HepG2 (cell line): ENCODE data around the gene HCFC1. TPM values are rescaled to one million over a fixed set of nuclear protein-coding genes. Genes with fewer than 3 reads are reported as not detected.
A peak's percentile ranks its signal among the peaks of the same experiment; 100 is the strongest.

ENCODE experiments used
- ATAC-seq: fragments of 200-7000 bp; cut with Tn5 transposase; 3 replicates; pipeline ENCODE4 v1.9.1; 2020; ENCODE audit warnings: mild to moderate bottlenecking, moderate library complexity
- BruUV-seq: library from RNA; stranded (reverse); fragments of 400-500 nt; replicated peaks from 2 replicates; lab custom pipeline; 2021; lab: Mats Ljungman, UMichigan
- CTCF ChIA-PET: fragments of 300-600 bp; formaldehyde crosslinking; extraction: SDS; loops from one replicate; lab custom pipeline; 2021; ENCODE audit warnings: low total read pairs, inconsistent platforms, low intra/inter-chr PET ratio; lab: Yijun Ruan, JAX
- POLR2A ChIA-PET: fragments of 350-600 bp; sonication (Branson Sonifier 250); formaldehyde crosslinking; loops from one replicate; lab custom pipeline; 2020; ENCODE audit warnings: antibody characterized with exemption, inconsistent platforms; lab: Yijun Ruan, JAX
- DNase-seq: peaks from one replicate; pipeline ENCODE4 v3.0.0-alpha.2; 2015; ENCODE audit warnings: low spot score
- FAIRE-seq: peaks from 3 replicates; lab custom pipeline; 2011; peaks lifted over from hg19 to GRCh38; lab: Jason Lieb, UNC
- H2AFZ ChIP-seq: one replicate; pipeline ENCODE4 v1.6.1; 2011; ENCODE audit warnings: low read length, inconsistent platforms
- H3K27ac ChIP-seq: fragments of 300-600 bp; 3 replicates; pipeline ENCODE4 v1.8.0; 2011; ENCODE audit warnings: mixed run types, mild to moderate bottlenecking, mixed read lengths, low read length, inconsistent platforms; ENCODE audit not compliant: insufficient read depth; ENCODE audit errors: extremely low read length
- H3K27me3 ChIP-seq, 2 experiments: fragments of 200-600 bp in 1 of 2; 2 replicates in 1 of 2; 3 replicates in 1 of 2; pipeline versions ENCODE4 v1.6.0 to v1.8.0; 2011; ENCODE audit warnings: low read length in 2 of 2, mild to moderate bottlenecking in 2 of 2, moderate library complexity in 2 of 2, inconsistent platforms in 1 of 2; ENCODE audit not compliant: insufficient read depth in 2 of 2, control insufficient read depth in 1 of 2
- H3K36me3 ChIP-seq, 2 experiments: fragments of 200-600 bp in 1 of 2; replicated peaks in 1 of 2; 2 replicates in 1 of 2; 3 replicates in 1 of 2; pipeline versions ENCODE4 v1.5.1 to v1.8.0; 2011; ENCODE audit warnings: low read length in 2 of 2, inconsistent platforms in 1 of 2; ENCODE audit not compliant: insufficient read depth in 2 of 2, control insufficient read depth in 1 of 2
- H3K4me1 ChIP-seq: 2 replicates; pipeline ENCODE4 v1.5.1; 2012; ENCODE audit warnings: low read length, inconsistent platforms; ENCODE audit not compliant: insufficient read depth
- H3K4me2 ChIP-seq: 2 replicates; pipeline ENCODE4 v1.6.0; 2011; ENCODE audit warnings: low read depth, low read length, inconsistent platforms
- H3K4me3 ChIP-seq, 3 experiments: fragments of 200-600 bp in 1 of 3; sonication (generic), shearing (Covaris generic) in 1 of 3; replicated peaks in 1 of 3; 2 replicates each; pipeline ENCODE4 v1.5.1; 2011 to 2016; ENCODE audit warnings: low read length in 3 of 3, inconsistent platforms in 2 of 3, low read depth in 2 of 3, mild to moderate bottlenecking in 2 of 3, control low read depth in 1 of 3, mixed read lengths in 1 of 3; ENCODE audit not compliant: insufficient read depth in 1 of 3
- H3K79me2 ChIP-seq: one replicate; pipeline ENCODE4 v1.6.1; 2011; ENCODE audit warnings: low read length, inconsistent platforms; ENCODE audit not compliant: insufficient read depth
- H3K9ac ChIP-seq: 2 replicates; pipeline ENCODE4 v1.6.0; 2011; ENCODE audit warnings: mild to moderate bottlenecking, low read depth, low read length, inconsistent platforms; ENCODE audit not compliant: insufficient read depth
- H3K9me3 ChIP-seq: 2 replicates; pipeline ENCODE4 v1.5.1; 2012; ENCODE audit warnings: mild to moderate bottlenecking, low read length
- H4K20me1 ChIP-seq: 2 replicates; pipeline ENCODE4 v1.6.0; 2011; ENCODE audit warnings: inconsistent platforms, mild to moderate bottlenecking, low read length, moderate library complexity; ENCODE audit not compliant: insufficient read depth
- ARID2 ChIP-seq: sonication (generic); formaldehyde crosslinking; IDR thresholded peaks from 2 replicates; pipeline ENCODE4 v1.8.1; 2022; ENCODE audit warnings: mild to moderate bottlenecking, missing genetic modification reagents, borderline replicate concordance
- ARID4A ChIP-seq: sonication (generic); formaldehyde crosslinking; IDR thresholded peaks from 2 replicates; pipeline ENCODE4 v1.5.0; 2020; ENCODE audit warnings: mild to moderate bottlenecking, missing genetic modification reagents, borderline replicate concordance
- DRAP1 ChIP-seq: IDR thresholded peaks from 2 replicates; pipeline ENCODE4 v1.6.1; 2016; ENCODE audit warnings: missing genetic modification reagents, missing compliant biosample characterization
- FOXP1 ChIP-seq, 2 experiments: fragments of 450-650 bp in 1 of 2; IDR thresholded peaks; 2 replicates each; pipeline ENCODE4 v1.6.1; 2017 to 2018; ENCODE audit warnings: antibody characterized with exemption in 1 of 2
- NAIF1 ChIP-seq: sonication (generic); formaldehyde crosslinking; IDR thresholded peaks from 2 replicates; pipeline ENCODE4 v1.5.0; 2020; ENCODE audit warnings: mild to moderate bottlenecking, missing genetic modification reagents, borderline replicate concordance
- PBX2 ChIP-seq: IDR thresholded peaks from 2 replicates; pipeline ENCODE4 v1.6.1; 2016; ENCODE audit warnings: control low read depth
- RFX3 ChIP-seq: IDR thresholded peaks from 2 replicates; pipeline ENCODE4 v1.6.1; 2016; ENCODE audit warnings: missing biosample characterization, missing genetic modification reagents
- SMYD3 ChIP-seq: sonication (generic); formaldehyde crosslinking; IDR thresholded peaks from 2 replicates; pipeline ENCODE4 v1.8.1; 2023; ENCODE audit warnings: mild to moderate bottlenecking, missing genetic modification reagents
- TEAD3 ChIP-seq: optimal IDR thresholded peaks from 2 replicates; pipeline ENCODE3; 2016; ENCODE audit warnings: borderline replicate concordance
- ZBTB37 ChIP-seq: sonication (generic); formaldehyde crosslinking; IDR thresholded peaks from 2 replicates; pipeline ENCODE4 v1.4.0; 2020; ENCODE audit warnings: mild to moderate bottlenecking, missing genetic modification reagents
- ZNF749 ChIP-seq: sonication (generic); formaldehyde crosslinking; IDR thresholded peaks from 2 replicates; pipeline ENCODE4 v1.8.0; 2022; ENCODE audit warnings: mild to moderate bottlenecking, missing genetic modification reagents, moderate library complexity, borderline replicate concordance
- ZNF768 ChIP-seq: sonication (generic); formaldehyde crosslinking; IDR thresholded peaks from 2 replicates; pipeline ENCODE4 v1.4.0; 2020; ENCODE audit warnings: missing genetic modification reagents
- ZNF780A ChIP-seq: sonication (generic); formaldehyde crosslinking; IDR thresholded peaks from 2 replicates; pipeline ENCODE4 v1.8.0; 2022; ENCODE audit warnings: mild to moderate bottlenecking, missing genetic modification reagents, moderate library complexity
- WGBS: methylation state at CpG from one replicate; pipeline ENCODE4 v1.1.6; 2017; ENCODE audit warnings: low lambda C conversion rate; 5-methylcytosine and 5-hydroxymethylcytosine counted together
- in situ Hi-C: cut with HindIII; loops from 2 replicates; pipeline ENCODE4 v1.10.0; 2017; ENCODE audit warnings: low pct_unique_long_range_greater_than_20kb; ENCODE audit not compliant: extremely low pct_ligation_motif_present
- intact Hi-C: fragments of 100-400 bp; cut with micrococcal nuclease; formaldehyde crosslinking; loops from one replicate; pipeline ENCODE4 v1.10.0; 2022; ENCODE audit not compliant: unreplicated experiment
- polyA plus RNA-seq, 8 experiments: library from polyadenylated mRNA; depleted of rRNA in 3 of 8; stranded (reverse) in 7 of 8; unstranded in 1 of 8; fragments of >200 nt; fragmentation: Illumina TruSeq in 4 of 8; extraction: Trizol in 4 of 8; gene quantifications; 2 replicates each; pipeline versions ENCODE4 v1.2.1 to v1.2.3, GENCODE V29; 2011 to 2016; ENCODE audit warnings: low read depth in 4 of 8, missing spikeins in 1 of 8, mixed read lengths in 1 of 8; ENCODE audit not compliant: insufficient read depth in 1 of 8
- total RNA-seq, 5 experiments: library from RNA; depleted of rRNA; stranded (reverse); fragments of >200 nt; fragmentation: Illumina TruSeq; extraction: Trizol; gene quantifications; 2 replicates each; pipeline ENCODE4 v1.2.3, GENCODE V29; 2016; ENCODE audit warnings: low read depth in 1 of 5

HCFC1 gene
- total and polyA plus RNA-seq, 2 of the 13 experiments (the other 11 are each of a cell fraction or from before 2014, with no cell fraction given) = 5.8 to 17.8 TPM

DNA sequence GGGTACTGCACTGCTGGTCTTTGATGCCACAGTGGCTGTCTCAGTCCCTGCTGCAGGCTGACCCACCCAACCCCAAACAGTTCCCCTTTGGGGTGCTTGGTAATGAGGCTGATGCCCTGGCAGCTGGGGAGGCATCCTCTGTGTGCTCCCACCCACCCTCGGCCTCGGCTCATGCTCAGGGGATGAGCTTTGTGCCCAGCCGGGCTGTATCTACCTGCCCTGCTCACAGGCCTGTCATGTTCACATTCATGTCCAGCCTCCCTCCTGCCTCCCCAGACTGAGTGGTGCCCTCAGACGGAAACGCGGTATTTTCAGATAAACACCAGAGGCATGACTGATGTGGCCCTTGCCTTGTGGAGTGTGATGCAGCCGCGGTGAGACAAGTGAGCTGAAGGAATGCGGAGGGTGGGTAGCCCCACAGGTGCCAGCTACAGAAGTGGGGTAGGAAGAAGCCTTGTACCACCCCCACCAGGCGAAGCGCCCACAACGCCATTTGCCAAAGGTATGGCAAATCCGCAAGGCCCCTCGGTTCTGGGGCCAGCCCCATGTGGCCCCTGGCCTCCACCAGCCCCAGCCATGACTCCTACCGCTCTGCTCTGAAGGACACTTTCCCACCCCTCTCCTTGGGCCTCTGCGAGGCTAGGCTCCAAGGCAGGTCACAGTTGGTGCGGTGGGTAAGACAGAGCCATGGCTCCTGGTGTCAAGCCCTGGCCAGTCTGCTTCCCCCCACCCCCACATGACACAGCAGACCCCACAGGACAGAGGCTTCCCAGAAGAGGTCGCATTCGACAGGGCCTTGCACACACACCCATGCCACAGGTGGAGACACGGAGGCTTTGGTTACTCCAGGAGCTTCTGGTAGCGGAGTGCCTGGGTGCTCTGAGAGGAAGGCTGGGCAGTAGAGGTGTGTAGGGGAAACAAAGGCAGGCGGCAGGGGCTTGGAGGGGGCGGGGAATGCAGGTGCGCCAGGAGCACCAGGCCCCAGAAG, 25.4 kb downstream of the HCFC1 start (continued):
- TF ChIP-seq ZNF749 (CRISPR knock-in tag) (no peak), ARID4A (0 out of 2 replicates have a peak, but pooled peaks have one; percentile 1), ZBTB37 (CRISPR knock-in tag) (no peak), TEAD3 (CRISPR knock-in tag) (peak; percentile 35)

DNA sequence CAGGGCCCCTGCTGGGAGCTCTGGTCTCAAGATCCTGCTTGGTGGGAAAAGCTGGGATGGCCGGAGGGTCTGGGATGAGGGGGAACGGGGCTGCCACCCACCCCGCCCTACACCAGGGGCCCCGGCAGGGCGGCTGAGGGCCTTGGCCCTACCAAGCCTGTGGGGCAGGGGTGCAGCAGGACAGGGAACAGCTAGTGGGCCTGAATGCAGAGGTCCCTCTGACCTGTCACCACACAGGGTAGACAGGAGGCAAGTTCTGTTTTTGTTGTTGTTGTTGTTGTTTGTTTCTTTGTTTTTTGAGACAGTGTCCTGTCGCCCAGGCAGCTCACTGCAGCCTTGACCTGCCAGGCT, 26.8 kb downstream of the HCFC1 start:
- Histone ChIP-seq H2AFZ (no peak overlapping the region), H3K79me2 (no peaks in the 10 kb centered on the region), H3K9me3 (no peaks in the 10 kb centered on the region), H3K4me2 (no peak overlapping the region; the same call in 1 of the 2 replicates), H3K27ac (no peak overlapping the region)
- CTCF ChIA-PET = no interaction called here
- no CpG with 5 or more reads among the region's 6 CpGs for WGBS
- intact Hi-C loops = loop anchor here (10.0 kb wide), 1 partner anchor 180 kb away; the partner anchor contains the start of gene PLXNB3
- ATAC-seq = no peak
- TF ChIP-seq ARID2 (CRISPR knock-in tag) (no peak), RFX3 (CRISPR knock-in tag) (no peak), FOXP1 (IDR thresholded peaks at IDR 0.05) (no peak), FOXP1 (CRISPR knock-in tag; IDR thresholded peaks at IDR 0.05) (no peak), NAIF1 (no peak), PBX2 (no peak), ZNF780A (CRISPR knock-in tag) (no peak), ZNF768 (CRISPR knock-in tag) (no peak), SMYD3 (CRISPR knock-in tag) (no peak), DRAP1 (no peak), TEAD3 (CRISPR knock-in tag) (no peak)
- TF ChIP-seq, all 625 proteins: peak for 0
- POLR2A ChIA-PET = interaction anchor here (1.4 to 5.8 kb wide), 2 partner anchors 10 to 17 kb away, joined by 5 to 82 read pairs; partner anchors contain the start of gene NAA10
- Histone ChIP-seq H3K9ac (no peak overlapping the region), H4K20me1 (no peaks in the 10 kb centered on the region), H3K36me3 (no peaks in the 10 kb centered on the region), H3K4me1 (peaks cover 59% of the 10 kb centered on the region), H3K4me3 (no peak overlapping the region; a peak in 1 of 6 replicates), H3K27me3 (no peaks in the 10 kb centered on the region)
- BruUV-seq = no TSS peak
- in situ Hi-C loops = no loop called here
- DNase-seq = no peak
- no peak for FAIRE-seq
